Measurements from ENCODE around the gene TTC29.

TTC29 gene

GRCh38 chr4:146795711-146796110 is 150.0 kb downstream of the TTC29 start:
- no peak for DNase-seq
- Histone ChIP-seq H3K9me3 (replicated peaks; ENCODE audit: insufficient read depth, low read length) (no peaks in the 10 kb centered on the region), H3K4me2 (ENCODE audit: low read depth, low read length) (no peak overlapping the region), H3K9ac (ENCODE audit: low read length) (no peak overlapping the region), H3K27ac (ENCODE audit: low read length) (no peak overlapping the region), H2AFZ (ENCODE audit: low read length) (no peak overlapping the region), H3K9me2 (replicated peaks; ENCODE audit: insufficient read depth, low read length) (no peaks in the 10 kb centered on the region), H3K27me3 (replicated peaks; ENCODE audit: insufficient read depth, low read length) (no peaks in the 10 kb centered on the region), H3K36me3 (replicated peaks; ENCODE audit: insufficient read depth, low read length) (no peaks in the 10 kb centered on the region), H4K20me1 (ENCODE audit: insufficient read depth, low read length) (no peaks in the 10 kb centered on the region), H3K4me1 (ENCODE audit: low read length) (no peaks in the 10 kb centered on the region), H3K79me2 (ENCODE audit: low read length) (no peaks in the 10 kb centered on the region), H3K4me3 (ENCODE audit: low read length) (no peak overlapping the region), H3F3A (ENCODE audit: insufficient read depth, low read length) (no peaks in the 10 kb centered on the region)
- no peak for TF ChIP-seq EZH2 (optimal IDR thresholded peaks at IDR 0.05; ENCODE audit: low read depth, low read length)
- TF ChIP-seq CTCF (IDR thresholded peaks at IDR 0.05; ENCODE audit: low read length): no peak
- no peak for TF ChIP-seq EZH2phosphoT487 (IDR thresholded peaks at IDR 0.05; ENCODE audit: low read length)

- Histone ChIP-seq H3K9me3 (replicated peaks; ENCODE audit: insufficient read depth, low read length) (no peaks in the 10 kb centered on the region), H3F3A (ENCODE audit: insufficient read depth, low read length) (no peaks in the 10 kb centered on the region), H3K4me3 (ENCODE audit: low read length) (no peak overlapping the region), H3K36me3 (replicated peaks; ENCODE audit: insufficient read depth, low read length) (no peaks in the 10 kb centered on the region), H3K4me1 (ENCODE audit: low read length) (no peaks in the 10 kb centered on the region), H4K20me1 (ENCODE audit: insufficient read depth, low read length) (no peaks in the 10 kb centered on the region), H3K9me2 (replicated peaks; ENCODE audit: insufficient read depth, low read length) (no peaks in the 10 kb centered on the region), H3K4me2 (ENCODE audit: low read depth, low read length) (no peak overlapping the region), H2AFZ (ENCODE audit: low read length) (no peak overlapping the region), H3K9ac (ENCODE audit: low read length) (no peak overlapping the region), H3K79me2 (ENCODE audit: low read length) (no peaks in the 10 kb centered on the region), H3K27me3 (replicated peaks; ENCODE audit: insufficient read depth, low read length) (no peaks in the 10 kb centered on the region), H3K27ac (ENCODE audit: low read length) (no peak overlapping the region)
- no peak for DNase-seq
- TF ChIP-seq EZH2 (optimal IDR thresholded peaks at IDR 0.05; ENCODE audit: low read depth, low read length) (no peak), EZH2phosphoT487 (IDR thresholded peaks at IDR 0.05; ENCODE audit: low read length) (no peak), CTCF (IDR thresholded peaks at IDR 0.05; ENCODE audit: low read length) (no peak)
Observed at GRCh38 chr4:146793727-146794126, 151.9 kb downstream of the TTC29 start.

GRCh38 chr4:146791439-146791838 is 154.2 kb downstream of the TTC29 start:
- H3K79me2 ChIP-seq (ENCODE audit: low read length): no peaks in the 10 kb centered on the region

More at GRCh38 chr4:146791439-146791838, 154.2 kb downstream of the TTC29 start:
- no peaks in the 10 kb centered on the region for H4K20me1 ChIP-seq (ENCODE audit: insufficient read depth, low read length)
- DNase-seq: no peak
- no peak overlapping the region for H3K27ac ChIP-seq (ENCODE audit: low read length)
- H3K27me3 ChIP-seq (replicated peaks; ENCODE audit: insufficient read depth, low read length): no peaks in the 10 kb centered on the region
- H3K9me2 ChIP-seq (replicated peaks; ENCODE audit: insufficient read depth, low read length): no peaks in the 10 kb centered on the region
- H3K9ac ChIP-seq (ENCODE audit: low read length): no peak overlapping the region
- no peak overlapping the region for H2AFZ ChIP-seq (ENCODE audit: low read length)
- H3F3A ChIP-seq (ENCODE audit: insufficient read depth, low read length): no peaks in the 10 kb centered on the region
- H3K36me3 ChIP-seq (replicated peaks; ENCODE audit: insufficient read depth, low read length): no peaks in the 10 kb centered on the region
- no peak overlapping the region for H3K4me2 ChIP-seq (ENCODE audit: low read depth, low read length)
- no peaks in the 10 kb centered on the region for H3K4me1 ChIP-seq (ENCODE audit: low read length)
- H3K9me3 ChIP-seq (replicated peaks; ENCODE audit: insufficient read depth, low read length): no peaks in the 10 kb centered on the region
- no peak for TF ChIP-seq EZH2 (optimal IDR thresholded peaks at IDR 0.05; ENCODE audit: low read depth, low read length)
- no peak for TF ChIP-seq EZH2phosphoT487 (IDR thresholded peaks at IDR 0.05; ENCODE audit: low read length)
- TF ChIP-seq CTCF (IDR thresholded peaks at IDR 0.05; ENCODE audit: low read length): no peak
- no peak overlapping the region for H3K4me3 ChIP-seq (ENCODE audit: low read length)

Measured in MM.1S (cell line).